Transverse colon (tissue), 4 donors: ENCODE data around the gene MEN1. TPM values are rescaled to one million over a fixed set of nuclear protein-coding genes. Genes with fewer than 3 reads are reported as not detected.
A peak's percentile ranks its signal among the peaks of the same experiment; 100 is the strongest.

Source experiments
- DNase-seq: peaks from one replicate; pipeline ENCODE4 v3.0.0-alpha.2; 2019
- H3K27ac ChIP-seq, 4 donors: fragments of 200-600 bp; sonication (generic); 2 replicates each; pipeline ENCODE4 v1.5.1; 2016 to 2018; ENCODE audit warnings: inconsistent platforms in 4 of 4
- H3K27me3 ChIP-seq: fragments of 200-600 bp; sonication (generic); 2 replicates; pipeline ENCODE4 v1.5.1; 2017; ENCODE audit warnings: inconsistent platforms
- H3K36me3 ChIP-seq, 4 donors: fragments of 200-600 bp; sonication (generic); 2 replicates each; pipeline ENCODE4 v1.5.1; 2017 to 2019; ENCODE audit warnings: inconsistent platforms in 4 of 4
- H3K4me1 ChIP-seq, 4 donors: fragments of 200-600 bp; sonication (generic); 2 replicates each; pipeline ENCODE4 v1.5.1; 2017 to 2020; ENCODE audit warnings: inconsistent platforms in 4 of 4
- H3K4me3 ChIP-seq, 4 donors: fragments of 200-600 bp; sonication (generic); 1 replicate in 1 of 4; 2 replicates in 3 of 4; pipeline versions ENCODE4 v1.5.1 to v1.6.1; 2017 to 2019; ENCODE audit warnings: inconsistent platforms in 4 of 4
- H3K9me3 ChIP-seq, 2 donors: fragments of 200-600 bp; sonication (generic); 2 replicates each; pipeline ENCODE4 v1.5.1; 2017 to 2019; ENCODE audit warnings: inconsistent platforms in 2 of 2
- CTCF ChIP-seq, 5 experiments: fragments of 200-600 bp in 3 of 5; fragments of 450-650 bp in 2 of 5; sonication (generic) in 3 of 5; IDR thresholded peaks; 1 replicate in 2 of 5; 2 replicates in 3 of 5; pipeline ENCODE4 v1.5.1; 2016 to 2017; ENCODE audit warnings: antibody characterized with exemption in 5 of 5, inconsistent platforms in 3 of 5, mild to moderate bottlenecking in 2 of 5, moderate library complexity in 1 of 5
- EP300 ChIP-seq: sonication (generic); formaldehyde crosslinking; IDR thresholded peaks from one replicate; pipeline ENCODE4 v1.6.1; 2017; ENCODE audit warnings: antibody characterized with exemption, low read depth
- POLR2A ChIP-seq: fragments of 450-650 bp; IDR thresholded peaks from one replicate; pipeline ENCODE4 v1.6.1; 2016; ENCODE audit warnings: antibody characterized with exemption, mild to moderate bottlenecking, moderate library complexity
- POLR2AphosphoS5 ChIP-seq, 3 donors: sonication (generic); formaldehyde crosslinking; IDR thresholded peaks; one replicate each; pipeline ENCODE4 v1.6.1; 2016; ENCODE audit warnings: antibody characterized with exemption in 3 of 3
- WGBS, 2 donors: methylation state at CpG; one replicate each; pipeline ENCODE4 v1.1.5; 2018; ENCODE audit warnings: low coverage in 1 of 2; 5-methylcytosine and 5-hydroxymethylcytosine counted together
- in situ Hi-C, 4 donors: fragments of 200-750 bp; cut with MboI; loops; one replicate each; pipeline versions ENCODE4 v1.15.0 to v1.15.1; 2017; ENCODE audit warnings: low sequenced_read_pairs in 3 of 4, low pct_ligation_motif_present in 1 of 4, low pct_unique_long_range_greater_than_20kb in 1 of 4
- intact Hi-C: fragments of 100-400 bp; cut with DNase I; formaldehyde crosslinking; loops from one replicate; pipeline ENCODE4 v1.15.1; 2023; ENCODE audit warnings: low total_unique reads
- total RNA-seq, 4 donors: library from RNA; depleted of rRNA; stranded (reverse); fragments of >200 nt; gene quantifications; one replicate each; pipeline ENCODE4 v1.1.0, GENCODE V29; 2016

MEN1 gene
- total RNA-seq, 4 donors from 2014 or later, result 19.5 to 30.3 (median 25.4) TPM

DNA sequence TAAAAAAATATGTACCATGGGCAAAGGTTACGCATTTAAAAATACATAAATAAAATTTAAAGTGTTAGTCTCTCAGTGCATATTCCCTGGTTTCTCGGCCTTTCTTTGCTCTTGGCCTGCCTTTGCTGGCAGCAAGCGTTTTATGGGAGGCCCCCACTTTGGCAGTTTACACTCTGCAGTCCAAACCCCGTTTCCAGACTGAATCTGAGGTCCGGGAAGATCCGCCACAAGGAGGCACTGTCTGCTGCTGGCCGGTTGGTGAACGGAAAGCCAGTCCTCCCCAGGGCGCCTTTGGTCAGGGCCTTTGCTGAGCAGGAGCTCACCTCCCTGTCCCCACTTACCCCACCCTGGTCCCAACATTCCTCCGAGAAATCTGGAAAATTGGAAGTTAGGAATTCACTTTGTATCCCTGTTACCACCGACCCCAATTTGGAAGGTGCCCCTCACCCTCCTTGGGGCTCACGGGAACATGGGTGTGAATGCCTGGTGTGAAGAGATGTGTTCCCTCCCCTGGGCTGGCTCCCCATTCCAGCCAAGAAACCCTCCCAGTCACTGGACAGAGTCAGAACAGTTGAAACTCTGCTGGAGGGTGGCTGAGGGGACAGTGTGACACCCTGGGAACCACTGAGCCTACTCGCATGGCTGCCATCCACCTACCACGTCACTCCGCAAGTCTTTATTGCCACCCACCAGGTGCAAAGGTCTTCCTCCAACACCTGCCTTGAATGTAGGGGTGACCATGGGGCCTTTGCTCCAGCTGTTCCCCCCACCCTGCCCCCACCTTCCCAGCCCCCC is 22.6 kb downstream of the MEN1 start:
- intact Hi-C loops, result no loop called here
- 37 to 67% methylated on average over 2 to 15 of the region's 15 CpGs for WGBS, 2 donors
- TF ChIP-seq CTCF (IDR thresholded peaks at IDR 0.05) (peak; percentile 65 to 76 (median 73)), EP300 (no peak)
- H3K27me3 ChIP-seq, result no peaks in the 10 kb centered on the region
- H3K27ac ChIP-seq, result peak overlapping the region in 1 of 4 donors; percentile 7
- peaks cover 0 to 21% (median 3%) of the 10 kb centered on the region in 4 donors for H3K4me1 ChIP-seq
- DNase-seq, result peak; percentile 82
- no peak overlapping the region for H3K4me3 ChIP-seq
- H3K36me3 ChIP-seq, result no peaks in the 10 kb centered on the region
- in situ Hi-C loops, result no loop called here
- no peaks in the 10 kb centered on the region for H3K9me3 ChIP-seq

DNA sequence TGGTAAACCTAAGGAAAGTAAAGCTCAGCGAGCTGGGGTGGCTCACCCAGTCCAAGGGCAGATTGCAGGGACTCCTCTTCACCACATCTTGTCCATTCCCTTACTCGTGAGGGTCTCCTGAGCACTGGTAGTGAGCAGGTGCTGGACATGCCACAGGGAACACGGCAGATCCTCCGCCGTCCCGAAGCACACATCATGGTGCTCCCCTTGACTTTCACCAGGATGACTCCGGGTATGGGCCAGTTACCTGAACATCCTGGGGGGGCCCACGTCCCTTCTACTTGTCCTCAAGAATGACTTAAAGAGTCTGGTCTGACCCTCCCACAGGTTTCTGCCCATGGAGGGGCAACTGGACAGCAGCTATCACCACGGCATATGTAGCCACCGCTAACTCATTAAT is 24.0 kb downstream of the MEN1 start:
- intact Hi-C loops, result no loop called here

GRCh38 chr11:64784813-64785581 is 25.4 kb downstream of the MEN1 start:
- 51 to 52% methylated on average over 10 to 12 of the region's 12 CpGs for WGBS, 2 donors
- TF ChIP-seq POLR2AphosphoS5 (IDR thresholded peaks at IDR 0.05) (peak in 1 of 3 donors; percentile 6), CTCF (IDR thresholded peaks at IDR 0.05) (no peak), POLR2A (no peak)
- intact Hi-C loops (no loop called here), in situ Hi-C loops (no loop called here)
- no peaks in the 10 kb centered on the region for H3K9me3 ChIP-seq
- H3K27me3 ChIP-seq, result no peaks in the 10 kb centered on the region
- H3K27ac ChIP-seq, result peak overlapping the region in 2 of 4 donors; percentile 3 to 25
- no peak overlapping the region for H3K4me3 ChIP-seq
- DNase-seq, result no peak
- no peaks in the 10 kb centered on the region for H3K36me3 ChIP-seq
- H3K4me1 ChIP-seq, result peaks cover 0 to 26% (median 3%) of the 10 kb centered on the region in 4 donors

More for the DNA sequence above, 24.0 kb downstream of the MEN1 start:
- in situ Hi-C loops, result no loop called here
- Histone ChIP-seq H3K4me3 (no peak overlapping the region), H3K4me1 (peaks cover 0 to 21% (median 3%) of the 10 kb centered on the region in 4 donors), H3K27ac (no peak overlapping the region), H3K36me3 (no peaks in the 10 kb centered on the region), H3K27me3 (no peaks in the 10 kb centered on the region), H3K9me3 (no peaks in the 10 kb centered on the region)
- 94% methylated on average over 10 of the region's 10 CpGs; no CpG with 5 or more reads in 1 of the 2 donors for WGBS, 2 donors
- no peak for DNase-seq
- no peak for TF ChIP-seq CTCF (IDR thresholded peaks at IDR 0.05)

DNA sequence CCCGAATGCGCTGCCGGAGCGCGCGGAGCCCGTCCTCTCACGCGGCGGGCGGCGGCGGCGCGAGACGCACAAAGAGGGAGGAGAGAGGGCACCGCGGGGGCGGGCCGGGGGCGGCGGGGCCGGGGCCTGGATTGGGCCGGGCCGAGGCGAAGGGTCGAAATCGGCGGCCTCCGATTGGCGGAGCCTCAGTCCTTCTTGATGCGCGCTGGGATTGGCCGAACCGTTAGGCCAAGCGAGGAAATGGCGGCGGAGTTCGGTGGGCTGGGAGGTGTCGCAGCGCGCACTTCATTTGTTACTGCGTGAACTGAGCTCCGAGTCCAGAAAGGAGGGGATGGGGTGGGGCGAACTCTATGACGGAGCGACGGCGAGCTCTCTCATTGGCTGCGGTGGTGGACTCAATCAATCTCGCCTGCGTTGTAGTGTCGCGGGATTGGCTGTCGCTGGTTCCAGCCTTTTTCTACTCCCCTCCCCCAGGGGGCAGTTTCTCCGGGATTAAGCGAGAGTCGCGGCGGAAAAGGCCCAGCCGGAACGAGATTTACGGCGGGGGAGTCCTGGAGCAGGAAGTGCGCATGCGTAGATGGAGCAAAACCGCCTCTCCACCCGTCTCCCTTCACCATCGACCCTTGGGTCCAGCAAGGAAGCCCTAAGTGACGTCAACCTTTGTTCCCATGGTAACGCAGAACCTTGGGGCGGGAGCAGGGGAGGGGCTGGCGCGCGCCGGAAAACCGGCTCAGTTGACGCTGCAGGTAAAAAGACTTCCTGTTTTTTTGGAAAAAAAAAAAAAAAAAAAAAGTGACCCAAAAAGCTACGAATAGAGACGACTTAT is 31.7 kb downstream of the MEN1 start, which contains the start of gene SF1:
Gene SF1 (minus strand): TSS at position 70 of the 826 bp plus-strand sequence. CDS start 150 bp downstream, outside the sequence.
- peak; percentile 96 to 99 (median 97) for TF ChIP-seq POLR2AphosphoS5 (IDR thresholded peaks at IDR 0.05)
- TF ChIP-seq CTCF (IDR thresholded peaks at IDR 0.05), result peak in 1 of 5 experiments; percentile 34
- TF ChIP-seq POLR2A, result peak; percentile 97
- TF ChIP-seq EP300, result no peak
- Histone ChIP-seq H3K36me3 (peaks cover 0 to 30% (median 14%) of the 10 kb centered on the region in 4 donors), H3K9me3 (no peaks in the 10 kb centered on the region), H3K4me3 (peak within 1 kb of the TSS; percentile 94 to 99 (median 99)), H3K27ac (peak within 1 kb of the TSS; percentile 99 to 100 (median 100)), H3K27me3 (no peaks in the 10 kb centered on the region), H3K4me1 (peaks cover 15 to 49% (median 21%) of the 10 kb centered on the region in 4 donors)
- in situ Hi-C loops (no loop called here), intact Hi-C loops (no loop called here)
- DNase-seq, result peak; percentile 99
- 1 to 2% methylated on average over 19 to 50 of the region's 80 CpGs for whole genome bisulfite sequencing, 2 donors
